HG02943 (cell line): Measurements from ENCODE around the gene CCDC81.

Source experiments
- ATAC-seq: cut with Tn5 transposase; IDR thresholded peaks from one replicate; pipeline ENCODE4 v1.9.1; 2021; ENCODE audit warnings: mild to moderate bottlenecking, low read depth, moderate library complexity; ENCODE audit not compliant: unreplicated experiment

Gene CCDC81

GRCh38 chr11:86435711-86436110 lies 61.0 kb downstream of the CCDC81 start:
- no peak for ATAC-seq

DNA sequence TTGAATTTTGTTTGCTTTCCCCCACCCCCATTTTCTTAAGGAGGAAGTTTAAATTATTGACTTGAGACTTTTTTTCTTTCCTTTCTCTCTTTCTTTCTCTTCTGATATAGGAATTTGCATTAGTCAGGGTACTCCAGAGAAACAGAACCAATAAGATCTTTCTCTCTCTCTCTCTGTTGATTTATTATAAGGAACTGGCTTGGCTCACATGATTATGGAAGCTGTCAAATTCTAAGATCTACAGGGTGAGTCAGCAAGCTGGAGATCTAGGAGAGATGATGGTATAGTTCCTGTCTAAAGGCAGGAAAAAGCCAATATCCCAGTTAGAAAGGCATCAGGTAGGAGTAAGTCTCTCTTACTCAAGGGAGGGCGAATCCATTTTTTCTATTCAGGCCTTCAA lies 64.0 kb downstream of the CCDC81 start:
- ATAC-seq = no peak

GRCh38 chr11:86440305-86440716 lies 65.6 kb downstream of the CCDC81 start:
- no peak for ATAC-seq

DNA sequence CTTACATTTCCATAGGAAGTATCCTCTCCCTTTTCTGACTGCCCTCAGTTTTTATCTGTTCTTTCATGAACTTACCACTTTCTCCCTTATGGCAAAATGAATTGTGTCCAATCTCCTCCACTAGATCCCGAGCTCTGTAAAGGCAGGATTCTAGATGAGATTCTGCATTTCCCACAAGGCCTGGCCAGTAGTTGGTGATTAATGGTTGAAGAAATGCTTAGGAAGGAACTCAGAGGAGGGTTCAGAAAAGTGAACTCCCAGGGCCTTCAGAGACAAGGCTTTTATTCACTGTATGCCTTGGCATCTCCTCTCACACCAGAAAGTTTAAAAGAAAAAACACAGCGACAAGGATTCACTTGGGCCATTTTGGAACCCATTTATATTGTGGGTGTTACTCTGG lies 66.2 kb downstream of the CCDC81 start:
- ATAC-seq = no peak

DNA sequence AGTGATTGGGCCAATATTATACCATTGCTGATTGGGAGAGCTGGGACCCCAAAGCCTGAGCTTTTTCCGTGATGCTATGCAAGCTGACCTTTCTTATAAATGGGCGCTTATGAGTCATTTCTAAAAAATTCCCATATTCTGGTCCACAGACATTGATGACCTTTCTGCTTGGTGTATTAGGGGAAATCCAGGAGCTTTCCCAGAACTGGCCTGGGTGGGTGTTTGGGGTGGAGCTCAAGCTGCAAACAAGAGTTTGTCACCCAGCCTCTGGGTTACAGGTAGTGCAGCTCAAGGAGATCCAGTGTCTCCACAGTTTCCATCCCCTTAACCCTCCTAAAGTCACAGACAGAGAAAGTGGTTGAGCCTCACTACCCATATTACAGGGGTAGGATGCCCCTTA lies 67.7 kb downstream of the CCDC81 start:
- no peak for ATAC-seq

DNA sequence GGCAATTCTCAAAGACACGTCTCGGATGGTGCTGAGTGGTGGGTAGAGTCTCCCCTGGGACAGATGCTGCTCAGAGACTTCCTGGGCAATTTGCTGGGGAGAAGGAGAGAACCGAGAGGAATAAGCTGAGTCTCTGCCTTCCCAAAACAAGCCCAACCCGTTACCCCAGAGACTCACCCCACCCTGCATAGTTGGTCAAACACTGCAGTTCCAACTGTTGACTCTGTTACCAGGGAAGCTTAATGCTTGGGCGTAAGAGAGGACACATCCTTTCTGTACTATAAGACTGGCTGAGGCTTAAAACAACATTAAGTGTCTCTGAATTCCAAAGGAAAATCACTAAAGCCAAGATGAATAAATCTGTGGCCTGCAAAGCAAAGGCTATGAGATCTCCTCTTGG lies 68.1 kb downstream of the CCDC81 start:
- ATAC-seq = no peak

DNA sequence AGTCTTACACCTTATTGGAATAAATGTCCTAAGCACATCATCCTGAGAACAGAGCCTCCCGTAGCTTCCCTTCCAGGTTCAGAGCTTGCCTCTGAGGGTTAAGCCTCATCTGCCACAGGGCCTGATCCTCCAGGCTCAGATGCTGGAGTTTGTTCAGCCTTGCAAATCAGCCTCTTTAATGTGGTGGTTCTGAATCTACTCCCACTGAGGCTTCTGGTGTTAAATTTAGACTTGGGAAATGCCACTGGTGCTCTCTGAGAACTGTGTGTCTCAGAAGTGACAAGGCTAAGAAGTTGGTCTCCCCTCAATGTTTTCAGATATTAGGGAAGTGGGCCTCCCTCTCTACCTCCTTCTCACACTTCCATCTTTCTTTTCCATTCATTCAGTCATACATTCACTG lies 68.7 kb downstream of the CCDC81 start:
- ATAC-seq = no peak

DNA sequence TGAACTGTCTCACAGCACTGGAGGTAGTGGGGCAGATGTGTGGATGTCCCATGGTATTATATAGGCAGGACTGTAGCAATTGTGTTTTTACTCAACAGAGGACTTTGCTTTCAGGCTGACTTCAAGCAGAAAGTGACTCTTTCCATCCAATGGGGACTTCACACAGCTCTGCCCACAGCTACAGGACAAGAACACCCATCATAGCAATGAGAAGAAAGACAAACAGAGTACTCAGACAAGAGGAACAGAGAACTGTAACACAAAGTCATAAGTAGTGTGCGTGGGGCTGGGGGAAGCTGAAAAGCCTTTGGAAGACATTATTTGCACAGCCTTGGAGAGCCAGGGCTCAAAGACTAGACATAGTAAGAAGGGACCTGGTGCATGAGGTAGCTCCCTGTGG lies 70.3 kb downstream of the CCDC81 start:
- no peak for ATAC-seq

DNA sequence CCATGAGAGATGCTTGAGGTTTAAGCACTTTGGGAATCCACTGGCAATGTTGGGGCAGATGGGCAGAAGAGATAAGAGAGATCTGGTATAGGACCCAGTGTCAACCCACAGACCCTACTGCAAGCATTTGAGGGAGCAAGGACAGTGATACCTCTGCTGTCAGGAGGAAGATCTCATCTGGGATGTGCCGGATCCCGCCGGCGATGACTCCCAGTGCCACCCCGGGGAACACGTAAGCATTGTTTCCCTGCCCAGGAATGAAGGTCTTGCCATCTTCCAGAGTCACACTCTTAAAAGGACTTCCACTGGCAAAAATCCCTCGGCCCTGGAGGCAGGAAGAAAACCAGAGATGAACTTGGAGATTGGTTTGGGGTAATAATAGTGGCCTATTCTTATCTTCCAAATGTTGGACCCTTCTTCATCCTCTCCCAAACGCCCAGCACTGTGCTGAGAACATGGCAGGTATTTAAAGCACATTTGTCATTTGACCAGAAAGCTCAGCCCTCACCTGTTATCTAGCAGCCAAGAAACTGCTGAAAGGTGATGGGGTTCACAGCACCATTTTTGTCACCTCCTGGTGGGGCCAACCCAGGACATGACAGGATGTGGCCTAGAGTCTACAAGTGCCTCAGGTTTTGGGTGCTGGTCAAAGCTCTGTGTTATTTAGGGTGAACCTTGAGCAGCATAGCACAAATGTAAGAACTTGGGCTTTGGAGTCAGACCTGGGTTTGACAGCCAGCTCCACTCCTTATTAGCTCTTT lies 71.7 kb downstream of the CCDC81 start:
- no peak for ATAC-seq

DNA sequence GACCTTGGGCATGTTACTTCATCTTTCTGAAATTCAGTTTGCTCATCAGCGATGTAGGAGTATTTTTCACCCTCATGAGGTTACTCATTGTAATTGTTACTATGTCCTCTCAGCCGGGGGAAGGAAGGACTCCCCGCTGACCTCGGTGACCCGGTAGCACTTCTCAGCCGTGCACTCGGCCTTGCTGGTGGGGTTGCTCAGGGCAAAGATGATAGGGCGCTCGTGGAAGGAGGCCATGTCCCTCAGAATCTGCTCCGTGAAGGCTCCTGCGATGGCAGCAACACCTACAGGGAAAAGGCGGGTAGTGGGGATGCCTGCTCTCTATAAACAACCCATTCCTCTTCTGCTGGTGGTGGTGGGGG lies 72.2 kb downstream of the CCDC81 start:
- no peak for ATAC-seq

DNA sequence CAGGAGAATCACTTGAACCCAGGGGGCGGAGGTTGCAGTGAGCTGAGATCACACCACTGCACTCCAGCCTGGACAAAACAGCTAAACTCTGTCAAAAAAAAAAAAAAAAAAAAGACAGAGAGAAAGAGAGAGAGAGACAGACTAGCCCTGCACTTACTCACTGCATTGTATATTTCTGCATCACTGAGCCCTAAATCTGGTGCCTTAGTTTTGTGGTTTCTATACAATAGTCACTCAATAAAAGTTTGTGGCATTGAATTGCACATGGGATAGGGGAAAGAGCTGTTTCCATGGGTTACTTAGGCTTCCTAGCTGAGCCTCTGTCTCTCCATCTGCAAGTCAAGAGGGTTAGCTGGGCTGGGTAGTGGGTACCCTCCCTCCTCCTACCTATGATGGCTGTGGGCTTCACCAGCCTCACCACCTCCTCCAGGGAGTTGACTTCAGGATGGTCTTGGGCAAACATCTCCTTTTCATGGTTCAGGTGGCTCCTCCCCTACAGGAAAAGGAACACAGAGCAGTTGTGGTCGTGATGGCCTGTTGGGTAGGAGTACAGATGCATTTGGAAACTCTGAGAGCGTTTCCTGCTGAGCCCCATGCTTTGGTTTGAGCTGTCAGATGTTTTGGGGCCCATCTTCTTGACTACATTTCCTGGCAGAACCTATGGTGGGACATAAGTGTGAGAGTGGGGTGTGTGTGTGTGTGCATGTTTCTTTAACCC lies 73.2 kb downstream of the CCDC81 start:
- no peak for ATAC-seq

GRCh38 chr11:86449993-86450629 lies 75.4 kb downstream of the CCDC81 start:
- ATAC-seq = no peak

GRCh38 chr11:86453290-86454030 lies 78.8 kb downstream of the CCDC81 start:
- no peak for ATAC-seq

DNA sequence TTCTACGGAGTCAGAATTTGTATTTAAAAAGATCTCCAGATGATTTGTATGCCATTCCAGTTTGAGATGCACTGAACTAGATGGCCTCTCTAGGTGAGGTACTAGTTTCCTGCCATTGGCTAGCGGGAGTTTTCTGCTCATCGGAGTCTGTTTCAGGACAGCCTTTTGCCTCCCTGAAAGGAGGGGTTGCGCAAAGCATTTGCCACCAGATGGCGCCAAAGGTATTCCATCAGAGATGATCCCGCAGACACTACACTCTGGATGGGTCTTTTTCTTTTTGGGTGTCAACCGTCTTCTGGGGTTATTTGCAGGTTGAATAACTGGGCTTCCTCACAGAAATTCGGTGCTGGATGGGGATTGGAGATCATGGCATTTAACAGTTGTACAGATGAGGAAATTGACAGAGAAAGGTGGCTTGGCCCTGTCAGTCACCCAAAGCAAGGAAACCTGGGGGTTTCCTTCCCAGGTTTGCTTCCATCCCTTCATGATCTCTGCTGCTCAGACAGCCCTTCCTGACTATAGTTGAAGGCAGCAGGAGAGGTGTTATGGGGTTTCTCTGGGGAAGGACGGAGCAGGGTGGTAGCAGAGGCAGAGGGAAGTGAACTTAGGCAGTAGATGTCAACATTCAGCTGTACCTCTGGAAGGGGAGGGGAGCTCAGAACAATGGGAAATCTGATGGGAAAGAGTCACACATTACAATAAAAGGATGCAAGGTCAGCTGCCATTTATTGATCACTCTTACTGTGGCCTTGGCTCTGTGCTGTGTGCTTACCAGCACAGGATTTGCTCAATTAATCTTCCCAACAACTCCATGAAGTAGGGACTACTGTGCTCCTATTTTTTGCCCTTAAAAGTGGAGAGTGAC lies 81.6 kb downstream of the CCDC81 start:
- ATAC-seq = peak; percentile 73

DNA sequence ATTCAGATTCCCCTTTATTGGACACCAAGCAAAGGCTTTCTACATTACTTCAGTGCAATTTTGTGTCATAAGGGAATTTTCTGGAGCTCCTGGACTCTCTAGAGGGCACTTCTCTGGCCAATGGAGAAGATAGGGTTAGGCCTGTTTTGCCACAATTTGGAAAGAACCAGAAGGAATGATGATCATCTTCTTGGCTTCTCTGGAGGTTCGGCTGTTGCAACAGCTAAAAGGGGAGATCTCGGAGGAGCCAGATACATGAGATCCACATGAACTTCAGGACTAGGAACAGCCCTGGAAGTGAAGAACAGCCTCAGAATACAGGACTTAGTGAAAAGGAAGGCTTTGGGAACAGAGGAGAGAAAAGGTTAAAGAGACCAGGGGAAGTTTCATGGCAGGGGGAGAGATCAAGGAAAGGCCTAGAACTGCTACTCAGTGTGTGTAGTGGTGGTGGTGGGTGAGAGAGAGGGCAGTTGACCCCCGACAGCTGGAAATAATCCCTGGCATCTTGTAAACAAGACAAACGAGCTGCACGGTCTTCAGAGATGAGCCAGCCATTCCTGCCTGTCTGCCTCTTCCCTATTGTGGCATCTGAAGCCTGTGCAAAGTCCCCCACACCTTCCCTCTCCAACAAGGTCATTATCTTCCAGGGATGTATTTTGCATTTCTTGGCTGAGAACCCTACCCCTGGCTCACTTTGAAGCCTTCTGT lies 83.8 kb downstream of the CCDC81 start:
- no peak for ATAC-seq

- ATAC-seq = no peak
These were observed 84.3 kb downstream of the CCDC81 start for GRCh38 chr11:86459002-86459385.

GRCh38 chr11:86459682-86460460 lies 85.2 kb downstream of the CCDC81 start:
- ATAC-seq = no peak

DNA sequence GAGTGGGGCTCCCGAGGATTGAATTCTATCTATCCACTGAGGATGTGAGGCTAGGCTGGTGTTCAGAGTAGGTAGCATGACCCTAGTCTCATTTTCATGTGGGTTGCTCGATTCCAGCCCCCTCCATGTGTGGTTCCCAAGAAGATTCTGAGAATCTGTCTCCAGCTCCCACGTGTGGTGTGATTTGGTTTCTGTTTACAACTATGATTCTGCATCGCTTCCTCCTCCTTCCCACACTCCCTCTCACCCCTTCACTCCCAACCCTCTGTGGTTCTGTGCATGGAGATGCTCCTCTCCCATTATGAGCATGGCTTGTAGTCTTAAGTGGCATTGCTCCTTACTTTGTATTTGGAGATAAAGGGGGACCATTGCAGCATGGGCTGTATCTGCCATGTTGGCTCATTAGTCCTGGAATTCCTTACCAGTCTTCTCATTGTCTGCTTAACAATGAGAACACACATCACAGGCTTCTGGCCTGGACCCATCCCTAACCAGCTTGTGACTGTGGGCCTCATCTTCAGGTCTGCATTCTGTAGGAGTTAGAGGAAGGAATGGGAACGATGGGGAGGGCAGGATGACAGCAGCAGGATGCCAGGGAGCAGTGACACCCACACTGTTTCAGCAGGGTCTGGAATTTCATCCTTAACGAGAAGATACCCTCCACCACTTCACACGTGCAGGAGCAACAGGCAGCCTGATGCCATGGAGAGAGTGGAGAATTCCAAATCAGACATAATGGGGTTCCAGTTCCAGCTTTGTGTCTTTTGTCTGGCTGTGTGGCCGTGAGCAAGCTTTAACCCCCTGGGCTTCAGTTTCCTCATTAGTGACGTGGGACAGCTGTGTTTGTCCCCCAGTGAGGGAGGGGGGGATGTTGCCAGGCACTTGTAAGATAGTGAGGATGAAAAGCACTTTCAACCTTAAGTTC lies 86.0 kb downstream of the CCDC81 start:
- no peak for ATAC-seq
